RWPE2 (cell line): ENCODE measurements around the gene SLC13A2.
"Not testable (repeated sequence)": the region's sequence is repeated elsewhere in the genome, so short reads cannot be mapped to it uniquely, and the experiment has no call there.

Source experiments
- ATAC-seq: fragments of 200-7000 bp; cut with Tn5 transposase; 3 replicates; pipeline ENCODE4 v1.9.1; 2021; ENCODE audit warnings: low read depth
- DNase-seq: peaks from one replicate; pipeline ENCODE4 v3.0.0-alpha.2; 2020; ENCODE audit warnings: low spot score
- H3K27ac ChIP-seq: fragments of 450-650 bp; 2 replicates; pipeline ENCODE4 v1.5.1; 2017; ENCODE audit warnings: mild to moderate bottlenecking; ENCODE audit not compliant: poor library complexity, severe bottlenecking
- H3K27me3 ChIP-seq: fragments of 250-450 bp; sonication (Bioruptor Pico); 2 replicates; pipeline ENCODE4 v1.5.1; 2021; ENCODE audit warnings: mild to moderate bottlenecking, moderate library complexity; ENCODE audit not compliant: insufficient read depth, poor library complexity, severe bottlenecking
- H3K36me3 ChIP-seq: fragments of 250-450 bp; sonication (Bioruptor Pico); 2 replicates; pipeline ENCODE4 v1.5.1; 2020; ENCODE audit warnings: low read depth, mild to moderate bottlenecking, moderate library complexity
- H3K4me1 ChIP-seq: fragments of 250-450 bp; sonication (Bioruptor Pico); 2 replicates; pipeline ENCODE4 v1.5.1; 2021; ENCODE audit warnings: mild to moderate bottlenecking, moderate library complexity; ENCODE audit not compliant: insufficient read depth, poor library complexity, severe bottlenecking
- H3K4me3 ChIP-seq: fragments of 250-450 bp; sonication (Bioruptor Pico); 2 replicates; pipeline ENCODE4 v1.5.1; 2021; ENCODE audit warnings: mild to moderate bottlenecking, moderate library complexity; ENCODE audit not compliant: severe bottlenecking
- H3K9me3 ChIP-seq: fragments of 250-450 bp; sonication (Bioruptor Pico); 2 replicates; pipeline ENCODE4 v1.5.1; 2021; ENCODE audit warnings: mild to moderate bottlenecking, moderate library complexity; ENCODE audit not compliant: severe bottlenecking
- CTCF ChIP-seq: fragments of 450-650 bp; IDR thresholded peaks from one replicate; pipeline ENCODE4 v1.5.1; 2017; ENCODE audit warnings: mild to moderate bottlenecking, moderate library complexity; ENCODE audit not compliant: poor library complexity, severe bottlenecking

Gene SLC13A2

GRCh38 chr17:28433721-28434120 is 39.7 kb upstream of the SLC13A2 start:
- DNase-seq, result no peak
- Histone ChIP-seq H3K4me3 (no peak overlapping the region), H3K27ac (no peak overlapping the region), H3K27me3 (no peaks in the 10 kb centered on the region), H3K36me3 (no peaks in the 10 kb centered on the region), H3K9me3 (no peaks in the 10 kb centered on the region), H3K4me1 (peaks cover 3% of the 10 kb centered on the region)
- no peak for TF ChIP-seq CTCF
- ATAC-seq, result no peak

DNA sequence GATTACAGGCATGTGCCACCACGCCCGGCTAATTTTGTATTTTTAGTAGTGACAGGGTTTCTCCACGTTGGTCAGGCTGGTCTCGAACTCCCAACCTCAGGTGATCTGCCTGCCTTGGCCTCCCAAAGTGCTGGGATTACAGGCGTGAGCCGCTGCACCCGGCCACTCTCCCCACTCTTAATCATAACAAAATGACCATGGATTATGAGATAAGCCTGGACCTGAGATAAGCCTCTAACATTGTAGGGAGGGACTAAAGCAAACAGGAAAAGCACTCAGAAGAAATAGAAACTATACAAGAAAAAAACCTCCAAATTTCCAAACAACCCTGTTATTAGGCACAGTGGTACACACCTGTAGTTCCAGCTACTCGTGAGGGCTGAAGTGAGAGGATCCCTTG is 39.1 kb upstream of the SLC13A2 start:
- not testable (repeated sequence) for H3K27ac ChIP-seq, H3K4me1 ChIP-seq, DNase-seq, H3K4me3 ChIP-seq, ATAC-seq, H3K36me3 ChIP-seq, H3K9me3 ChIP-seq, H3K27me3 ChIP-seq

DNA sequence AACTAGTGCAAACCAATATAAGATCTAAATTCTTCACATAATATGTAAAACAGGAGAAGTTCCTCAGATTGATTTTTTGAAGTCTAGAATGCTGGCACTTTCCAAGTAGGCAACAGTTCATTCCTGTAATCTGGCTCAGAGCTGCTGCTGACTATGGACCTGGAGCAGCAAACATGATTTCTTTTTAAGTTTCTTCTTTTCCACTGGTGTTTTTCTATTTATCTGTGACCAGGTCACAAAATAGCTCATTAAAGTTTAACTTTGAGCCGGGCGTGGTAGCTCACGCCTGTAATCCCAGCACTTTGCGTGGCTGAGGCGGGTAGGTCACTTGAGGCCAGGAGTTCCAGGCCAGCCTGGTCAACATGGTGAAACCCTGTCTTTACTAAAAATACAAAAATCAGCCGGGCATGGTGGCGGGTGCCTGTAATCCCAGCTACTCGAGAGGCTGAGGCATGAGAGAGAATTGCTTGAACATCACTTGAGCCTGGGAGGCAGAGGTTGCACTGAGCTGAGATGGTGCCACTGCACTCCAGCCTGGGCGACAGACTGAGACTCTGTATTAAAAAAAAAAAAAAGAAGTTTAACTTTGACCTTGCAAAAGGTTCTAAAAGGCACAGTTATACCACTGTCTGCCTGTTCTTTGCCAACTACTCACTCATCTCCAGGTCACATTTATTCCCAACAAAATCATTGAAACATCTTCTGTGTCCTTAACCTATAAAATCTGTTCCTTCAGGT is 29.4 kb upstream of the SLC13A2 start:
- DNase-seq, result no peak
- no peak for TF ChIP-seq CTCF
- no peaks in the 10 kb centered on the region for H3K36me3 ChIP-seq
- no peaks in the 10 kb centered on the region for H3K9me3 ChIP-seq
- ATAC-seq, result no peak
- H3K4me1 ChIP-seq, result no peaks in the 10 kb centered on the region
- no peaks in the 10 kb centered on the region for H3K27me3 ChIP-seq
- H3K27ac ChIP-seq, result no peak overlapping the region
- no peak overlapping the region for H3K4me3 ChIP-seq

GRCh38 chr17:28446716-28447395 is 26.6 kb upstream of the SLC13A2 start:
- Histone ChIP-seq H3K27ac (no peak overlapping the region), H3K36me3 (no peaks in the 10 kb centered on the region), H3K4me3 (no peak overlapping the region), H3K9me3 (no peaks in the 10 kb centered on the region), H3K27me3 (no peaks in the 10 kb centered on the region), H3K4me1 (no peaks in the 10 kb centered on the region)
- ATAC-seq (peak; percentile 97), DNase-seq (no peak)
- TF ChIP-seq CTCF, result no peak

GRCh38 chr17:28447396-28447760 is 26.1 kb upstream of the SLC13A2 start:
- H3K27me3 ChIP-seq, result no peaks in the 10 kb centered on the region
- TF ChIP-seq CTCF, result no peak
- H3K9me3 ChIP-seq, result no peaks in the 10 kb centered on the region
- no peaks in the 10 kb centered on the region for H3K36me3 ChIP-seq
- H3K27ac ChIP-seq, result no peak overlapping the region
- H3K4me1 ChIP-seq, result no peaks in the 10 kb centered on the region
- DNase-seq (no peak), ATAC-seq (no peak)
- no peak overlapping the region for H3K4me3 ChIP-seq
